Measurements from ENCODE around the gene NEU2.
"Not testable (repeated sequence)": the region's sequence is repeated elsewhere in the genome, so short reads cannot be mapped to it uniquely, and the experiment has no call there.

The NEU2 gene

GRCh38 chr2:233010569-233011267 is 21.8 kb upstream of the NEU2 start:
- DNase-seq (ENCODE audit: low spot score) = no peak

GRCh38 chr2:233011268-233011650 is 21.2 kb upstream of the NEU2 start:
- no peak for DNase-seq (ENCODE audit: low spot score)

GRCh38 chr2:233011702-233012131 is 20.8 kb upstream of the NEU2 start:
- DNase-seq (ENCODE audit: low spot score) = no peak

- no peak for DNase-seq (ENCODE audit: low spot score)
These were observed 20.0 kb upstream of the NEU2 start for GRCh38 chr2:233012301-233012971.

- no peak for DNase-seq (ENCODE audit: low spot score)
These were observed 19.4 kb upstream of the NEU2 start, which contains the start of gene NGEF for GRCh38 chr2:233013027-233013461. Gene NGEF, minus strand, starts transcription at chr2:233013256. Its CDS starts 38,366 bp downstream, at chr2:232974890.

GRCh38 chr2:233013650-233014049 is 18.8 kb upstream of the NEU2 start:
- no peak for DNase-seq (ENCODE audit: low spot score)

GRCh38 chr2:233015019-233015645 is 17.3 kb upstream of the NEU2 start:
- DNase-seq (ENCODE audit: low spot score) = no peak

GRCh38 chr2:233017947-233018346 is 14.5 kb upstream of the NEU2 start:
- no peak for DNase-seq (ENCODE audit: low spot score)

- not testable (repeated sequence) for DNase-seq (ENCODE audit: low spot score)
These were observed 12.9 kb upstream of the NEU2 start for GRCh38 chr2:233019610-233020009.

- no peak for DNase-seq (ENCODE audit: low spot score)
These were observed 12.0 kb upstream of the NEU2 start for GRCh38 chr2:233020454-233020853.

- peak; percentile 78 for DNase-seq (ENCODE audit: low spot score)
These were observed 10.7 kb upstream of the NEU2 start for GRCh38 chr2:233021771-233022170.

GRCh38 chr2:233022561-233022960 is 9.9 kb upstream of the NEU2 start:
- DNase-seq (ENCODE audit: low spot score) = no peak

- no peak for DNase-seq (ENCODE audit: low spot score)
These were observed 9.3 kb upstream of the NEU2 start for GRCh38 chr2:233023007-233023760.

- DNase-seq (ENCODE audit: low spot score) = no peak
These were observed 8.6 kb upstream of the NEU2 start for GRCh38 chr2:233023761-233024410.

- no peak for DNase-seq (ENCODE audit: low spot score)
These were observed 6.8 kb upstream of the NEU2 start for GRCh38 chr2:233025706-233026105.

- no peak for DNase-seq (ENCODE audit: low spot score)
These were observed 6.2 kb upstream of the NEU2 start for GRCh38 chr2:233026198-233026813.

GRCh38 chr2:233029321-233029720 is 3.2 kb upstream of the NEU2 start:
- DNase-seq (ENCODE audit: low spot score) = peak; percentile 16

- no peak for DNase-seq (ENCODE audit: low spot score)
These were observed 644 bp upstream of the NEU2 start for GRCh38 chr2:233031556-233032500.

- peak; percentile 50 for DNase-seq (ENCODE audit: low spot score)
These were observed 1.2 kb downstream of the NEU2 start for GRCh38 chr2:233033672-233034071.
